ENCODE measurements around the gene SALL2.
A peak's percentile ranks its signal among the peaks of the same experiment; 100 is the strongest.

Gene SALL2

DNA sequence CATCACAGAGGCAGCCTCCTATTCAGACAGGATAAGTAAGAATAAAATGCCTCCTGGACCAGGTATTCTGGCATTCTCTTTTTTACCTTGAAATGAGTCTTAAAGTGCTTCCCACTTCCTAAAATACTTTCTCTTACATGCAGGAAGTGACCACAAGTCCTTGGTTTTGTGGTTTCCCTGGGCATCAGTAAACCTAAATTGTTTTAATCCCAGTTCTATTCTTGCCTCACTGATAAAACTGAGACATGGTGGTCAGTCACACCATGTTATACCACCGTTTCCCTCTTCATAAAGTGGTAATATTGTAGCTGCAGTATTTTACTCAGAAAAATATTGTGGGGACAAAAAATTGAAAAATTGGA lies 1.2 kb upstream of the SALL2 start:
- no peak for DNase-seq (ENCODE audit: low read depth in 2 of 2)

DNA sequence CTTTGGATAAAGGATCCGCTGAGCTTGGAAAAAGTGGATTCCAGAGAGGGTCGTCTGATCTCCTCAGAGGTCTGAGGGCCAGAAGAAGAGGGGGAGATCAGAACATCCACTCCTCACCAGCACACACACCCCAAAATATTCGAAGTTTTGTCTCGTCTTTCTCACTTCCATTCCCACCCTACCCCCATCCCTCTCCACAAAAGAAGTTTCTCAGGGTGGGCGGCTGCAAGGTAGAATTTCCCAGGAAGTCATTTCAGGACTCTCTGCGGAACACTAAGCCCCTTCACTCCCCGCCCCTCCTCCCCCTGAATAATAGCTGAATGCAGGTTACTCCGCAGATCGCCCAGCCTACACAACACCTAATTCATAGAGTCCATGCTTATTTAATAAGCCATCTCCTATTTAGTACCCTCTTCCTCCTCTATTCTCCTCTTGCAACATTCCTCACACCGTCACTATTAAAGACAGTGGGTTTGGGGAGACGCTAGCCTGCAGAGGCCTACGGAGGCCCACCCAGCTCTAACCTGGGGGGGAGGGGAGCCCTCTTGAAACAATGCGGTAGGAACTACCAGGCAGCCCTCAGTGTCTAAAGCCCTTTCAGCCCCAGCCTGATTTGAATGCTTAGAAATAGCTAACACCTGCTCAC lies 649 bp upstream of the SALL2 start:
- no peak for DNase-seq (ENCODE audit: low read depth in 2 of 2)

DNA sequence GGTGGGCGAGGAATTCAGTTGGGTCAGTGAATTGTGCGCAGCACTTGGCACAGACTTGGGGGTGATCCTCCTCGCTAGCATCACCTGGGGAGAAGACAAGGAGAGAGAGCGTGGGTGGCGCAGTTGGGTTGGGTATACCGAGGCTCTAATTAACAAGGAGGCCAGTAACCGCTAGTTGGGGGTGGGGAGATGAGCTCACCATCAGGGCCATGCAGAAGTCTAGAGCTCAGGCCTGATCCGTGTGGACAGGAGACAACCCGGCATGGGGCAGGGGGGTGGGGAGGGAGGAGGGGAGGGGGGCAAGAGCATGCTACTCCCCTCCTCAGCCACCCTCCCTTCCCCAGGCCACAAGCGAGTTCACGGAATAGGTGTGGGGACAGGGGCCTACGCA lies 580 bp downstream of the SALL2 start:
- no peak for DNase-seq (ENCODE audit: low read depth in 2 of 2)

DNA sequence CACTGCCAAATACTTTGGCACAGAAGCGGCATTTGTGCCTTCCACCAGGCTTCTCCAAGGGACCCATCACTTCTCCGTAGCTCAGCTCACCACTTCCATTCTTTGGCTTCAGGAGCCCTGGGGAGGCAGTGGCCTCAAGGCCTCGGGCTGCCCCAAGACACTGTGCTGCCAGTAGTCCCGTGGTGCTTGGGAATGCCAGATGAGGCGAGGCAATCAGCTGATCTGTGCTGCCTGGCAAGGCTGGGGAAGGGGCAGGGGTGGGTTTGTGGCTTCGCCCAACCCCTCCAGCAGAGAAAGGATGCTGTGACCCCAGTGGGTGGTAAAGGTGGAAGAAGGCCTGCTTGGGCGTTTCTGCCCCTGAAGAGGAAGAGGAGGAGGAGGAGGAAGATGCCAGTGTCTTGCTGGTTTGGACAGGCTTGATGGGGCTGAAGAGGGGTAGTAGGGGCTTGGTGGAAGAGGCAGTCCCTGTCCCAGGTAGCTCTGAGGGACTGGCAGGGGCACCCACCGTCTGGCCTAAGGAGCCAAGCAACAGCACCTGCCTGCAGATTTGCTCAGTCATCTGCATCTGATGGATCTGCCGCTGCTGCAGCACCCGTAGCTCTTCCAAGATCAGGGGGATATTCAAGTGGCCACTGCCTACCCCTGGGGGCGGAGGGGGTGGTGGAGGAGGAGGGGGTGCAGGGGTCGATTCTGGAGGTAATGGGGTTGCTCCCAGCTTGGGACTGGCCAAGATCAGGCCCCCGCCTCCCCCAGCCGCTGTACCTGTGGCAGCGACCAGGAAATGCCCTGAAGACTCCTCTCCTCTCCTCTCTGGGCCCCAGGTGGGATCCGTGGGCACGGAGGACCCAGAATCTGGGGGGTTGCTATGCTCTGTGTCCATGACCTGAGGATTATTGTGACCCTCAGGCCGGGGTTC lies 1.3 kb downstream of the SALL2 start:
- no peak for DNase-seq (ENCODE audit: low read depth in 2 of 2)

DNA sequence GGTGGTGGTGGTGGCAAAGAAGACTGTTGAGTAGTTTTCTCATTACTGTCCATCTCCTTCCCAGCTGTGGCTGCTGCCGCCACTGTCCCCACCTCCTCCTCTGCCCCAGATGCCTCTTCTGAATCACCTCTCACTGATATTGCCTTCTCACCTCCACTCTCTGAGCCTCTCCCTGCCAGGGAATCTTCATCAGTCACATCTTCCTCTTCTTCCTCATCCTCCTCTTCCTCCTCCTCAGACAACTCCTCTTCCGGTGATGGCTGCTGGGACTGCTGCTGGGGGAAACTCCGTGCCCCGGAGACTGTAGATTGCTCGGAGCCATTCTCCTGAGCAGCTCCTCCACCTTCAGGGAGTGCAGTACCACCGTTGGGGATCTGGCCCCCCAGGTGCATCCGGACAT lies 2.9 kb downstream of the SALL2 start:
- no peak for DNase-seq (ENCODE audit: low read depth in 2 of 2)

DNA sequence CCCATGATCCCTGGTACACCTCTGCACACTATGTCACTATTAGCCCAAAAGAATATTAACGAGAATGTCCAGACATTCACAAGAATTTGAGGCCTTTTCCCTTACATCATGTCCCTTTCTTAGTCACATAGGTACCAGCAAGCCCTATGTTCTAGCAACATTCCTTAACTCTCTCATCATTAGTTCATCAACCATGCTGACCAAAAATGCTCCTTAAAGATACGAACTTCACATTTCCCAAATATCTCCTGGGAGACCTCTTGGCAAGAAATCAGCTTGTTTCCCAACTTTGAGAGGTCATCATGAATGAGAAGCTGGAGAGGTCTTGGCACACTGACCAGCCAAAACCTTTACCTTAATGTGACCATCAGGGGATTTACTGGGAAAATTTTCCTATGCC lies 4.6 kb downstream of the SALL2 start:
- DNase-seq (ENCODE audit: low read depth in 2 of 2): no peak

DNA sequence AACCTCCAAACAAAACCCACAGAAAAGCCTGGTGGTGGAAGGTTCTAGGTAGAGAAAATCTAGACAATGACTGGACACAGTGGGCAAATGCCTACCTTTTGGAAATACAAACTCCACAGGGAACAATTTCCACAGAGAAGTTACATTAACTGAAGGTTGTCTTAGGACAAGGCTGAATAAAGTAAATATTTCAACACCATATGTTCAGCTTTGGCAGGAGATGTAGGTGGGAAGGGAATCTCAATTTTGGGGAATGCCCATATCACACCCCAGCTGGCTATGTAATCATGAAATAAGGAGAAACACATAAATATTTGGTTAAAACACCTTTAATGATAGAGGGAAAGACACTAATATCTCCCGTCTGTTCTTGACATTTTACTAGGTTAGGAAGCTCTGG lies 5.4 kb downstream of the SALL2 start:
- DNase-seq (ENCODE audit: low read depth in 2 of 2): no peak

DNA sequence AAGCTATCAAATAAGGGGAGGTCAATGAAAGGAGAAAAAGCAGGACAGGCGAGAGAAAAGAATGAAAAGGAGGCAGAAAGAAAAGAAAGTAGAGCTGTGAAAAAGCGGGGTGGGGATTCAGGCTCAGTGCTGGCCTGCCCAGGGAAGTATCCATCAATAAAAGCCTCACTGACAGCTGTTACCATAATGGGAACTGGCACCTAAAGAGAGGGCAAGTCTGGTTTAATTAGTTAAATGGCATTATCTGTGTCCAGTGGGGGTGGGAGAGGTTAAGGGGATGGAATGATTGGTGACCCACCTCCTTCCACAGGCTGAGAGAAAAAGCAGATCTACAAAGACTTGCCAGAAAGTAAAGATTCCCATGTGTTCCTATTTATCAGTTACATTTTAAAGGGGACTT lies 7.4 kb downstream of the SALL2 start:
- no peak for DNase-seq (ENCODE audit: low read depth in 2 of 2)

DNA sequence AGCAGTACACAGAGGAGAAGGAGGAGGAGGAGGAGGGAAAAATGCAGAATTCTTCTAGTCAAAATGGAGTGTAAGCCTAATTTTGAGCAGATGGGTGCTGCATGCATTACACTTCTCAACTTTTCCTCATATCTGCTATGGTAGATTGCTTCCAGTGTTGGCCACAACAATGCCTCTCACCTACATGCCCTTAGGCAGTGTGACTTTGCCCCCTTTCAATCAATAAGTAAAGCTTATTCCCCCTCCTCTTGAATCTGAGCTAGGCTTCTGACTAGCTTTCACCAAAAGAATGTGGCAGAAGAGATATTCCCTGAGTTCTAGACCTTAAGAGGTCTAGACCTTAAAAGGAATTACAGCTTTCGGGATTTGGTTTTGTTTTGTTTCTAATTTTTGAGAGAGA lies 11.8 kb downstream of the SALL2 start:
- no peak for DNase-seq (ENCODE audit: low read depth in 2 of 2)

DNA sequence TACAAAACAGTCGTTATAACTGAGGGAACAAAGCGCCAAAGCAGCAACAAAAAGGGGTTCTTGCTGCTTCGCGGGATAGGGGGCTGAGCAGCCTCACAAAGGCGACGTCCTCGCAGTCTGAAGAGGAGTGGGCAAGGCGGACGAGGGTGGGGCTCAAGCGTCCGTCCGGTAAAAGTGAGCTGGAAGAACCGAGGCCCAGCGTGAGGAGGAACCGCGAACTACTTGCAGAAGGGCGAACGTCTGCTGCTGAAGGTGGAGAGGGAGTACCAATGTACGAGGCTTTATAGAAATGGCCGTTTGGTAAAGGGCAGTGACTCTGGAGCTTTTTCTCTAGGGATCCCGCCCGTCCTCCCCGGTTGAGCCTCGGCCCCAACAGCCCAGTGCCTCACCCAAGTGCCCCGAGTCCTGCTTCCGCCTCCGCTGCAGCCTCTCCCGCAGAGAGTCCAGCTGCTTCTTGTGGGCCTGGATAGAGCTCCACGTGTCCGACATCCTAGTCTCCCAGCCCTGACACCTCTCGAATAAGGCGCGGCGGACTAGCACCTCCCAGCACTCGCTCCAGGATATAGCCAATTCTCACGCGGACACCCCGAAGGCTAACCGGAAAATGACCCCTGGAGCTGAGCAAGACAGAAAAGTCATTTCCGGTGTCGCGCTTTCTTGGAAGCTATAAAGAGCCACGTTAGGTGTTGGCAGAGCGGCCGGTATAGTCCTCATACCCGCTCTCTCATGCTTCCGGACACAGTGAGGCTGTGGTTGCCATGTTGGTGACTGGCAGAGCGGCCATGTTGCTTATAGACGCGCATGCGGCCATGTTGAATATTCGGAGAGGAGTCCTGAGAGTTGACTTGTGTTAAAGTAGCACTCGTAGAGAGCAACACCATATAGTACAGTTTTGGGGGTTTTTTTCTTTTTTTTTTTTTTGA lies 15.2 kb downstream of the SALL2 start, which contains the start of gene METTL3:
Gene METTL3, minus strand, starts transcription at position 606 of the 923 bp plus-strand sequence. Its CDS starts 117 bp downstream, at position 489.
- peak; percentile 81 to 82 for DNase-seq (ENCODE audit: low read depth in 2 of 2)

DNA sequence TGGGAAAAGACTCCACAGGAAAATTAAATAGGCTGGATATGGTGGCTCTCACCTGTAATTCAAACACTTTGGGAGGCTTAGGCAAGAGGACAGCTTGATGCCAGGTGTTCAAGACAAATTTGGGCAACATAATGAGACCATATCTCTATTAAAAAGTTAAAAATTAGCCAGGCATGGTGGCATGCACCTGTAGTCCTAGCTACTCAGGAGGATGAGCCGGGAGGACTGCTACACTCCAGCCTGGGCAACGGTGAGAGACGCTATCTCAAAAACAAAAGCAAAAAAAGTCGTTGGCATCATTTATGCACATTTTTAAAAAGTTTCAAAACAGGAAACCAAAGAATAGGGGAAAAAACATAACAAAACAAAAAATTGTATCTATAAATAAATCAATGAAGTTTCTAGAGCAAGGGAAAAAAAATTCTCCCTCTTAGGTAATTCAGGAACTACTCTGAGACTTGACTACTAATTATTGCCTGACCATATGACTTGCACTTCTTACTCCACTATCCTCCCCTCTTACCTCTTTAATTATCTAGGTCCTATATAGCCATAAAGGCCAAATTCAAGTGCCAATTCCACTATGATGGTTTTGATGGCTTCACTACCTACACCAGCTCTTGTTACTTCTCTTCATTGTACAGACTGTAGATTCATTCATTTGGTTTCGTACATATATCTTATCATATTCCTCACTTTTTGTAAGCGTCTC lies 16.6 kb downstream of the SALL2 start:
- no peak for DNase-seq (ENCODE audit: low read depth in 2 of 2)

DNA sequence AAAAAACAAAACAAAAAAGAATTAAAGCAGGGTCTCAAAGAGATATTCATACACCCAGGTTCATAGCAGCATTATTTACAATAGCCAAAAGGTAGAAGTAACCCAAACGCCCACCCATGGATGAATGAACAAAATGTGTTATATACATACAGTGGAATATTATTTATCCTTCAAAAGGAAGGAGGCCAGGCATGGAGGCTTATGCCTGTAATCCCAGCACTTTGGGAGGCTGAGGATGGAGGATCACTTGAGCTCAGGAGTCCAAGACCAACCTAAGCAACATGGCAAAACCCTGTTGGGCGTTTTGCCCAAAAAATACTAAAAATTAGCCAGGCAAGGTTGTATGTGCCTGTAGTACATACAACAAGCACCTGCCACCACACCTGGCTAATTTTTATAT lies 19.6 kb downstream of the SALL2 start:
- no peak for DNase-seq (ENCODE audit: low read depth in 2 of 2)

DNA sequence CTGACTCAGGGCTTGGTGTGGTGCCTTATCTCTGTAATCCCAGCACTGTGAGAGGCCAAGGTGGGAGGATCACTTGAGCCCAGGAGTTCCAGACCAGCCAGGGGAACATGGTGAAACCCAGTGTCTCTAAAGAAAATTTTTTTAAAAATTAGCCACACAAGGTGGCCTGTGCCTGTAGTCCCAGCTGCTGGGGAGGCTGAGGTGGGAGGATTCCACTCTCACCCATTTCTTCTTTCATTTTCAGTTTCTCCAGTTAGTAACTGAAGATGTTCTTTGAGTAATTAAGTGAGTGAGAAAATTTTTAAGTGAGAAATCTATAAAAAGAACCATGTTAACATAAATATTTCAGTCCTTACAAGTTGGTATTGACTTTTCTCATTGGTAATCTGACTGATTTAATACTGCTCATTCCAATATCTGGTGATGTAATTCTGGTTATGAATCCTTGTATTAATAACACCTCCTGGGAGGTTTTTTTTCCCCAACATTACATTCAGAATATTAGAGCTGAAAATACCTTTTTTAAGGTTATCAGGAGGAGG lies 21.1 kb downstream of the SALL2 start:
- DNase-seq (ENCODE audit: low read depth in 2 of 2): no peak

DNA sequence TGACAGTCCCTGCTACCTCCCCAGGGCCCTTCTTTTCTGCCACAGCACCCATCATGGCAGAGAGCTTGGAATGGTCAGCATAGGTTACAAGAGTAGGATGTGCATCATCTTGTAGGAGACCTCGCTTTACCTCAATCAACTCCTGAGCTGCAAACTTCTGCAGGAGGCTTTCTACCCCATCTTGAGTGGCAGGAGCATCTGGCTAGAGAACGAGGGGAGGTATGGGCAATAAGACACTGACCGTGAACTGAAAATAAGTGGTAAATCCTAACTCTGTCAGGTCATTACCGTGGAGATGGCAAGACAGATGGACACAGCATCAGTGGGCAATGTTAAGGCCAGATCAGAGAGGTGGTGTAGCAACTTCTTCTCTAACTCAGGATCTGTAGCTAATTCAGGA lies 22.8 kb downstream of the SALL2 start:
- no peak for DNase-seq (ENCODE audit: low read depth in 2 of 2)

DNA sequence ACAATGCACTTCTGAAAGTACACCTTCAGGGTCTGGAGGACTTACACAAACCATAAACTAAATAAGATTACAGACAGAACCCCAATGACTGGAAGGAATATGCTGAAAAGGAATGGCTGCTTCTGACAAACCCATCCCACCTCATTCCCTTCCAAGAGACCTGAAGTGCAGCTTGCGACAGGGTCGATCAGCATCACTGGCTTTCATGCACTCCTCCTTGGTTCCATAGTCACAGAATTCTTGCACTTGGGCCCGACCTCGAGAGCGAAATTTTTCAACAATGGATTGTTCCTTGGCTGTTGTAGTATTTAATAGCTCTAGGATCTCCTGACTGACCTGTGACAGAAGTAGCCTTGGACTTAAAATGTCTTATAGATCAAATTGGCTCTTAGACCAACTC lies 24.6 kb downstream of the SALL2 start:
- DNase-seq (ENCODE audit: low read depth in 2 of 2): no peak

DNA sequence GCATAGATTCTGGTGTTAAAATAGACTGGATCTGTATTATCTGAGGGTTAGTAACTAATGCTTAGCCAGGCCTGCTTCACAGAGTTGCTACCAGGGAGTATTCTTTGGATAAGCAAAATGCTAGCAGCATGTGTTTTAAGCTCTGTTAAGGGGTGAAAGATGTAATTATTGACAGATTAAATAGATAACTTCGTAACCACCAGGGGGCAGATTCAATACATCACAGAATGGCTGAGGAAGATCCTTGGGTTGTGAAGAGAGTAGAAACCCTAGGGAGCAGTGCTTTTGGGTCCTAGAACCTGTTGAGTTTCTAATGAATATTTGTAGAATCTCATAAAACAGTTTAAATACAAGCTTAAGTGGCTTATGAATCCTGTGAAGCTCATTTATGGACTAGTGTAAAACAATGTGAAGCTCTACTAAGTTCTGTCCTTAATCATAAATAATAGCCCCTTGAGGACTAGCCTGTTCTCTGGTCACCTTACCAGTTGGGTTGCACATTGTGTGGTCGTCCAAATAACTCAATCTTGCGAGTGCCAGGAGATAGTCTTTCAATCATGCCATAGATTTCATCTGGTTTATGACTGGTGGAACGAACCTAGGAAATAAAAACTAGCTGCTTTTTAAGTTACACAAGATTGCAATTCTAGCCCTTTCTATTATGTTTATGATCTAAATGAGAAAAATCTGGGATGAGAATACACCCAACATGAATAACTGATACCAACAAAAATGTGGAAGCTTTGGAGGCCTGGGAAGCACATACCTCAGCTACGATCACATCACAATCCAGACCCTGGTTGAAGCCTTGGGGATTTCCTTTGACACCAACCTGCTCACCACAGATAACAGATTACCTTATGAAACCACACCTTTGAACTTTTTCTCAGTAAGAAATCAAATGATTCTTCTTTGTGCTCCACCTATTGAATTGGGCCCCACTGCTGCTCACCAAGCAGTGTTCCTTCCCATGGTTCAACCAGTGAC lies 27.3 kb downstream of the SALL2 start:
- no peak for DNase-seq (ENCODE audit: low read depth in 2 of 2)

DNA sequence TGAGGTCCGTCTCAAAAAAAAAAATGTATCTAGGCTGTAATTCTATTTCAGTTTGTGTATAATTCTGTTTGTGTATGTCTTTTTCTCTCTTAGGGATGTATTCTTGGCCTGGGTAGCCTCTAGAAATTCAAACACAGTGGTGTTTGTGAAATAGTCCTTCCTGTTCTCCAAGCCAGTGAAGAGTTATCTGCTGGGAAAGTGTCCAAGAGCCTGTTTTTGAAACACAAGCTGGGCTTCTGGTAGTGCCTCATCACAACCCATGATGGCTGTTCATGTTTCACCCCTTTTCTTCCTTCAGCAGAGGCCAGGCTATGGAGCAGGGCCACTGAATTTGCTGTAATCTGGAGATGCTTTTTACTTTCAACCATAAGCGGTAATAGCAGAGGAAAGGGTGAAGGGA lies 29.7 kb downstream of the SALL2 start:
- DNase-seq (ENCODE audit: low read depth in 2 of 2): no peak

DNA sequence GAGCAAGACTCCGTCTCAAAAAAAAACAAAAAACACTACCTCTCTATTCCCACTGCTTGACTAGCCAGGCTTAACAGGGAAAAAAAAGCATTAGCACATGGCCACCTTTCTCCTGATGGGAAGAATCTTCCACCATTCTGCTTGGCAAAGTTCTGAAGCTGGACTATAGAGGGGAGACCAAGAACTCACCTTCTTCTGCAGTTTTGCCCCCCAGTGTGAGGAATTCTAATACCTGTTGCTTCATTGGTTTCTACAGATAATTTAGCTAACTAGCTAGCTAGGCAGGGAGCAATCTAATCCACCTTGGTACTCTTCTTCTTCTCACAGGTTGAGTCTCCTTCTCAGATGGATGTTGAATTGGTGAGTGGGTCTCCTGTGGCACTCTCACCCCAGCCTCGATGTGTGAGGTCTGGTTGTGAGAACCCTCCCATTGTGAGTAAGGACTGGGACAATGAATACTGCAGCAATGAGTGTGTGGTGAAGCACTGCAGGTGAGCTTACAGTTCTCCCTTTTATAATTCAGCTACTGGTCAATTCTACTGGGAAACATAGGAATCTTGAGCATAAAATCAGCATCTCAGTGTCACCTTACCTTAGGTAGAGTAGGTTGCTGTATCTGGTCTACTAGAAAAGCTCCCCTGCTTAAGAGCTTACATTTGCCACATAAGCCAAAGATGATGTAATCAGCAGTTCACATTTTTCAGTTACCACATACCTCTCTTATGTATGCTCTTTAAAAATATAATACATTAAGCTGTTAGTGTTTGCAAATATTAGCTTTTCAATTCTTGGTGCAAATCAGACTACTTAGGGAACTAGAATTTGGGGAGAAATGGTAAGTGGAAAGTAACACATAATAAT lies 31.0 kb downstream of the SALL2 start:
- DNase-seq (ENCODE audit: low read depth in 2 of 2): no peak

DNA sequence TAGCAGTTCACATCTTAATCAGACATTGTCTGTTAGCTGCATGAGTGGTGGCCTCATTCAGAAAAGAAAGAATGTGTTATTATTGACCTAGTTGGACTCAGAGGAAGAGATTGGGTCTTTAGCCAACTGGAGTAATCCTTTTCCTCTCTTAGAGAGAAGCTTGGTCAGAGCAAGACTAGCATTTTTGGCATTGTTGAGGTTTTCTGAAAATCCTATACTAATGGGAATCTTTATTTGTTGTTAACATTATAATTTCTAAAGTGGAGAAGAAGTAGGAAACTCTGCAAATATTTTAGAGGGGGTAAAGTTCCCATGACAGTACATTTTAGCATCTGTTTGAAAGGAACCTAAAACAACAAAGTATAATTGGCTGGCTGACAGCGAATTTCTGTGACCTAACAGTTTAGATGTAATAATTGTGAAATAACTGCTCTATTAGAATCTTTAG lies 39.5 kb downstream of the SALL2 start:
- DNase-seq (ENCODE audit: low read depth in 2 of 2): no peak

All from activated CD4-positive, alpha-beta T cell treated with anti-CD3 and anti-CD28 coated beads for 24 hours (primary cell).